CD4-positive, alpha-beta memory T cell (primary cell): Measurements from ENCODE around the gene CCNH. TPM values are rescaled to one million over a fixed set of nuclear protein-coding genes. Genes with fewer than 3 reads are reported as not detected.

Experiments used
- CTCF ChIA-PET: fragments of 350-600 bp; sonication (Branson Sonifier 250); formaldehyde crosslinking; loops from one replicate; lab custom pipeline; 2021; ENCODE audit warnings: inconsistent platforms; ENCODE audit not compliant: partially characterized antibody; lab: Charles Lee
- POLR2A ChIA-PET: fragments of 350-600 bp; sonication (Branson Sonifier 250); formaldehyde crosslinking; loops from one replicate; lab custom pipeline; 2021; ENCODE audit not compliant: partially characterized antibody; lab: Charles Lee
- DNase-seq, 5 donors: peaks; one replicate each; pipeline versions ENCODE4 v3.0.0 to v3.0.0-alpha.2; 2020 to 2022; ENCODE audit warnings: mixed read lengths in 1 of 5
- H3K27ac ChIP-seq: one replicate; pipeline ENCODE4 v1.7.0; 2013; ENCODE audit warnings: low read depth, low read length
- H3K27me3 ChIP-seq: 2 replicates; pipeline ENCODE4 v1.7.0; 2013; ENCODE audit warnings: mild to moderate bottlenecking, low read length, moderate library complexity; ENCODE audit not compliant: insufficient read depth
- H3K36me3 ChIP-seq: 2 replicates; pipeline ENCODE4 v1.7.0; 2013; ENCODE audit warnings: mild to moderate bottlenecking, low read length, moderate library complexity; ENCODE audit not compliant: insufficient read depth
- H3K4me1 ChIP-seq: 2 replicates; pipeline ENCODE4 v1.7.0; 2013; ENCODE audit warnings: mild to moderate bottlenecking, low read length, moderate library complexity; ENCODE audit not compliant: insufficient read depth
- H3K4me3 ChIP-seq, 2 donors: one replicate each; pipeline ENCODE4 v1.7.0; 2013; ENCODE audit warnings: low read length in 2 of 2, mild to moderate bottlenecking in 1 of 2
- H3K9me3 ChIP-seq, 2 donors: one replicate each; pipeline ENCODE4 v1.7.0; 2013; ENCODE audit warnings: low read length in 2 of 2, control low read depth in 1 of 2; ENCODE audit not compliant: control insufficient read depth in 1 of 2
- H3K27ac Mint-ChIP-seq, 7 donors: one replicate each; pipeline ENCODE4 v1.8.0; 2020 to 2021; ENCODE audit warnings: mixed read lengths in 7 of 7, mild to moderate bottlenecking in 6 of 7, inconsistent platforms in 3 of 7, moderate library complexity in 3 of 7
- H3K27me3 Mint-ChIP-seq, 2 donors: one replicate each; pipeline ENCODE4 v1.8.0; 2020 to 2021; ENCODE audit warnings: mixed read lengths in 2 of 2
- H3K36me3 Mint-ChIP-seq, 2 donors: one replicate each; pipeline ENCODE4 v1.8.0; 2020 to 2021; ENCODE audit warnings: mixed read lengths in 2 of 2, inconsistent platforms in 1 of 2, mild to moderate bottlenecking in 1 of 2
- H3K4me1 Mint-ChIP-seq, 4 donors: one replicate each; pipeline ENCODE4 v1.8.0; 2020 to 2021; ENCODE audit warnings: mixed read lengths in 4 of 4, mild to moderate bottlenecking in 1 of 4
- H3K4me3 Mint-ChIP-seq, 8 donors: one replicate each; pipeline ENCODE4 v1.8.0; 2020 to 2021; ENCODE audit warnings: mixed read lengths in 8 of 8, mild to moderate bottlenecking in 7 of 8, moderate library complexity in 6 of 8, inconsistent platforms in 3 of 8
- H3K9me3 Mint-ChIP-seq, 8 donors: one replicate each; pipeline ENCODE4 v1.8.0; 2020 to 2021; ENCODE audit warnings: mixed read lengths in 8 of 8, mild to moderate bottlenecking in 5 of 8, inconsistent platforms in 3 of 8, moderate library complexity in 1 of 8
- intact Hi-C: fragments of 100-400 bp; cut with micrococcal nuclease; formaldehyde crosslinking; loops from one replicate; pipeline ENCODE4 v1.15.1; 2023
- polyA plus RNA-seq, 2 donors: library from polyadenylated mRNA; unstranded; fragments of 300-500 nt; fragmentation: Illumina TruSeq; gene quantifications; one replicate each; pipeline ENCODE4 v1.2.3, GENCODE V29; 2021
- total RNA-seq, 2 experiments: library from RNA; stranded (reverse); gene quantifications; one replicate each; pipeline ENCODE4 v1.2.3, GENCODE V29; 2021

The CCNH gene
- total and polyA plus RNA-seq, 4 experiments from 2014 or later, result 54.1 to 98.6 (median 76.1) TPM

- H3K36me3 ChIP-seq, result peaks cover 84% of the 10 kb centered on the region
- Mint-ChIP-seq H3K4me3 (no peak overlapping the region), H3K36me3 (peaks cover 61 to 92% of the 10 kb centered on the region in 2 donors), H3K27me3 (no peaks in the 10 kb centered on the region), H3K27ac (peak overlapping the region in 4 of 7 donors; percentile 6 to 65 (median 52)), H3K9me3 (no peaks in the 10 kb centered on the region), H3K4me1 (peaks cover 11 to 37% (median 21%) of the 10 kb centered on the region in 4 donors)
- DNase-seq, result no peak
- H3K9me3 ChIP-seq, result no peaks in the 10 kb centered on the region
- H3K4me3 ChIP-seq, result no peak overlapping the region
- intact Hi-C loops, result no loop called here
- H3K4me1 ChIP-seq, result no peaks in the 10 kb centered on the region
- no peak overlapping the region for H3K27ac ChIP-seq
- H3K27me3 ChIP-seq, result no peaks in the 10 kb centered on the region
- ChIA-PET POLR2A (interaction anchor here (1.3 to 2.0 kb wide), 2 partner anchors 8 to 10 kb away, joined by 3 to 5 read pairs; no protein-coding TSS in a partner anchor), CTCF (interaction anchor here (1.2 to 2.7 kb wide), 3 partner anchors 10 to 22 kb away, joined by 3 to 13 read pairs (median 3); partner anchors contain the start of gene CCNH)
These were observed 22.0 kb downstream of the CCNH start for GRCh38 chr5:87390576-87391199.

DNA sequence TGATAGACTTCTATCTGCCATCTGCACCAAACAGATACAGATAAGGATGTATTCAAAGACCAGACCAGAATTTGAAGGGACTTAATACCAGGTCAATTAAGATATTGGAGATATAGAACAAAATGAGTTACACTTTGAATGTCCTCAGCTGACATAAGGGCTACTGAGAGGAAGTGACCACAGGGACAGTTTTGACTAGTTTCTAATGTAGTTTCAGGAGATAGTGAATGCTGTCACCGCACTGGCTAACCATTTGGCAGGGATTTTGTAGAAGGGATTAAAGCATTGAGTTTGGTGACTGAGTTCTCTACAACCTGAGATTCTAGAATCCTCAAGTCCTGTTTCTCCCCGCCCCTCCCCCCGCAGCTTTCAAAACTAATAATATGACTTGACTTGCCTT, 22.7 kb downstream of the CCNH start:
- ChIA-PET CTCF (interaction anchor here (1.2 to 2.7 kb wide), 2 partner anchors 10 to 12 kb away, joined by 3 to 13 read pairs; no protein-coding TSS in a partner anchor), POLR2A (interaction anchor here (1.3 kb wide), 1 partner anchor 9 kb away, joined by 3 read pairs; no protein-coding TSS in a partner anchor)
- no peak for DNase-seq
- Mint-ChIP-seq H3K4me3 (no peak overlapping the region), H3K4me1 (peaks cover 11 to 37% (median 19%) of the 10 kb centered on the region in 4 donors), H3K36me3 (peaks cover 57 to 90% of the 10 kb centered on the region in 2 donors), H3K27me3 (no peaks in the 10 kb centered on the region), H3K27ac (peak overlapping the region in 5 of 7 donors; percentile 5 to 60 (median 53)), H3K9me3 (no peaks in the 10 kb centered on the region)
- Histone ChIP-seq H3K4me3 (no peak overlapping the region), H3K9me3 (no peaks in the 10 kb centered on the region), H3K36me3 (peaks cover 84% of the 10 kb centered on the region), H3K4me1 (no peaks in the 10 kb centered on the region), H3K27me3 (no peaks in the 10 kb centered on the region), H3K27ac (no peak overlapping the region)
- intact Hi-C loops, result no loop called here

- Mint-ChIP-seq H3K4me3 (no peak overlapping the region), H3K27me3 (no peaks in the 10 kb centered on the region), H3K27ac (peak overlapping the region in 6 of 7 donors; percentile 5 to 82 (median 34)), H3K36me3 (peaks cover 51 to 84% of the 10 kb centered on the region in 2 donors), H3K4me1 (peaks cover 11 to 32% (median 15%) of the 10 kb centered on the region in 4 donors), H3K9me3 (no peaks in the 10 kb centered on the region)
- H3K27me3 ChIP-seq, result no peaks in the 10 kb centered on the region
- no peaks in the 10 kb centered on the region for H3K9me3 ChIP-seq
- no peak overlapping the region for H3K27ac ChIP-seq
- peaks cover 78% of the 10 kb centered on the region for H3K36me3 ChIP-seq
- CTCF ChIA-PET, result no interaction called here
- no peak for DNase-seq
- intact Hi-C loops, result loop anchor here (2.0 kb wide), 1 partner anchor 49 kb away; no protein-coding TSS in a partner anchor
- no peak overlapping the region for H3K4me3 ChIP-seq
- POLR2A ChIA-PET, result interaction anchor here (1.3 kb wide), 1 partner anchor 9 kb away, joined by 3 read pairs; no protein-coding TSS in a partner anchor
- no peaks in the 10 kb centered on the region for H3K4me1 ChIP-seq
These were observed 23.3 kb downstream of the CCNH start for GRCh38 chr5:87389296-87390034.

DNA sequence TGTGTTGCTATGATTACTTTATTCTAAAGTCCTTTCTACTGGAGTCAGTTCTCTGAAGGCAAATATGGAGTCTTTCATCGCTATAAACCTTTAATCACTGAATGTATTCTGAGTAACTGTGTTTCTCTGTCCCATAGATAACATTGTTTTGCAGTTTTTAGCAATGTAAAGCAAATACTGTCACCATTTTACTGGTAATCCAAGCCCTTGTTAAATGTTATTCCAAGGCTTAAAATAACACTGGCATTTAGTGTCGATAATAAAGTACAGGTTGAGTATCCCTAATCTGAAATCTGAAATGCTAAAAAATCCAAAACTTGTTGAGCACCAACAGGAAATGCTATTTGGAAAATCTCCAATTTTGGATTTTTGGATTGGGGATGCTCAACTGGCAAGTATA, 24.6 kb downstream of the CCNH start:
- Histone ChIP-seq H3K9me3 (no peaks in the 10 kb centered on the region), H3K27me3 (no peaks in the 10 kb centered on the region), H3K4me1 (no peaks in the 10 kb centered on the region), H3K4me3 (no peak overlapping the region), H3K36me3 (peaks cover 67% of the 10 kb centered on the region), H3K27ac (no peak overlapping the region)
- intact Hi-C loops, result loop anchor here (2.0 kb wide), 1 partner anchor 47 kb away; no protein-coding TSS in a partner anchor
- Mint-ChIP-seq H3K27ac (peak overlapping the region in 4 of 7 donors; percentile 9 to 76 (median 18)), H3K27me3 (no peaks in the 10 kb centered on the region), H3K4me3 (no peak overlapping the region), H3K9me3 (no peaks in the 10 kb centered on the region), H3K36me3 (peaks cover 56 to 79% of the 10 kb centered on the region in 2 donors), H3K4me1 (peaks cover 11 to 31% (median 17%) of the 10 kb centered on the region in 4 donors)
- POLR2A ChIA-PET, result no interaction called here
- DNase-seq, result no peak
- CTCF ChIA-PET, result interaction anchor here (1.3 kb wide), 1 partner anchor 12 kb away, joined by 3 read pairs; no protein-coding TSS in a partner anchor

DNA sequence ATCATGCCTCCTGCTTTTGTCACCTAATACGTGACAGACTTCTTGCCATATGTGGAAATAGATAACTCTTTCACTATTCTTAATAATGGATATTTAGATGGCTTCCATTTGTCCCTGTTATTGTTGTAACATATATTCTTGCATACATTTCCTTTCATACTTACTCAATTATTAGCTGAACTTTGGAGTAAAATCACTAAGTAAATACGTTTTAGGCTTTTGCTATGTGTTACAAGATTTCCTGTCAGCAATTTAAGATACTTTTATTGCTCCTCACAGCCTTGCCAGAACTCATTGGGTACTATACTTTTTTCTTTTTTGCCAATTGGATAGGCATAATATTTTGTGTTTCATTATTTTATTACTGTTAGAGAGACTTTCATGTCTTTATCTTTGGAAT, 26.9 kb downstream of the CCNH start:
- no peak overlapping the region for H3K4me3 Mint-ChIP-seq
- peak overlapping the region in 4 of 7 donors; percentile 35 to 80 (median 56) for H3K27ac Mint-ChIP-seq

DNA sequence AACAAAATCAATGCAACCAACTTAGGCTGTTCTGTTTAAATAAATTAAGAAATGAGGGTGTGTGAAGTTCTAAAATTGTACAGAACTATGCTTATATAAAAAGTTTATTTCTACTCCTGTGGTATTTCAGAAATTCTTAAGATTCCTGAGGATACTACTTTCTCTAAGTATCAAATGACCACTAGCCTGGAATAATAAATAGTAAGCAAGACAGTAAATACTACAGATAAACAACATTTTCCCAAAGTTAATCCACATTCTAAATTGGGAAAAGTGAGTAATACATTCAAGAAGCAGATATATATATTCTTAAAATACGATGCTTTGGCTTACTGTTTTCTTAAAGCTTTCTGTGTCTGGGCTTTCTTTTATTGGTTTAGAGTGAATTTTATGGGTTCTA, 29.5 kb downstream of the CCNH start:
- Mint-ChIP-seq H3K27me3 (no peaks in the 10 kb centered on the region), H3K27ac (no peak overlapping the region), H3K4me3 (no peak overlapping the region), H3K36me3 (peaks cover 35 to 65% of the 10 kb centered on the region in 2 donors), H3K9me3 (no peaks in the 10 kb centered on the region), H3K4me1 (peaks cover 4 to 18% (median 12%) of the 10 kb centered on the region in 4 donors)
- Histone ChIP-seq H3K27me3 (no peaks in the 10 kb centered on the region), H3K36me3 (peaks cover 36% of the 10 kb centered on the region), H3K4me1 (no peaks in the 10 kb centered on the region), H3K9me3 (no peaks in the 10 kb centered on the region), H3K27ac (no peak overlapping the region), H3K4me3 (no peak overlapping the region)
- POLR2A ChIA-PET, result interaction anchor here (0.6 kb wide), 2 partner anchors 44 to 60 kb away, joined by 3 to 4 read pairs; no protein-coding TSS in a partner anchor
- intact Hi-C loops, result no loop called here
- DNase-seq, result no peak
- CTCF ChIA-PET, result interaction anchor here (0.7 to 1.9 kb wide), 3 partner anchors 15 to 100 kb away, joined by 3 to 11 read pairs (median 3); no protein-coding TSS in a partner anchor

More for the DNA sequence above, 26.9 kb downstream of the CCNH start:
- Histone ChIP-seq H3K9me3 (no peaks in the 10 kb centered on the region), H3K4me3 (no peak overlapping the region), H3K4me1 (no peaks in the 10 kb centered on the region), H3K27ac (no peak overlapping the region), H3K36me3 (peaks cover 48% of the 10 kb centered on the region), H3K27me3 (no peaks in the 10 kb centered on the region)
- ChIA-PET CTCF (no interaction called here), POLR2A (no interaction called here)
- Mint-ChIP-seq H3K36me3 (peaks cover 47 to 68% of the 10 kb centered on the region in 2 donors), H3K4me1 (peaks cover 13 to 24% (median 16%) of the 10 kb centered on the region in 4 donors), H3K9me3 (no peaks in the 10 kb centered on the region), H3K27me3 (no peaks in the 10 kb centered on the region)
- intact Hi-C loops, result loop anchor here (2.0 kb wide), 1 partner anchor 15 kb away; no protein-coding TSS in a partner anchor
- DNase-seq, result no peak
